Esophagus squamous epithelium (tissue), 5 donors: ENCODE measurements around the gene TTC3. TPM values are rescaled to one million over a fixed set of nuclear protein-coding genes. Genes with fewer than 3 reads are reported as not detected.

Source experiments
- DNase-seq: peaks from one replicate; lab custom pipeline; 2025; lab: John Stamatoyannopoulos, UW
- H3K27ac ChIP-seq, 4 donors: fragments of 200-600 bp; sonication (generic); one replicate each; pipeline ENCODE4 v1.5.1; 2016 to 2019; ENCODE audit warnings: mild to moderate bottlenecking in 1 of 4
- H3K27me3 ChIP-seq, 4 donors: fragments of 200-600 bp; sonication (generic); 1 replicate in 3 of 4; 2 replicates in 1 of 4; pipeline versions ENCODE4 v1.5.1 to v1.6.0; 2017 to 2021; ENCODE audit warnings: antibody characterized with exemption in 1 of 4
- H3K36me3 ChIP-seq, 3 donors: fragments of 200-600 bp; sonication (generic); one replicate each; pipeline ENCODE4 v1.5.1; 2016 to 2019
- H3K4me1 ChIP-seq, 3 donors: fragments of 200-600 bp; sonication (generic); one replicate each; pipeline ENCODE4 v1.5.1; 2017 to 2019
- H3K4me3 ChIP-seq, 4 donors: fragments of 200-600 bp; sonication (generic); 1 replicate in 3 of 4; 2 replicates in 1 of 4; pipeline ENCODE4 v1.5.1; 2016 to 2019; ENCODE audit warnings: mild to moderate bottlenecking in 2 of 4, moderate library complexity in 1 of 4
- H3K9me3 ChIP-seq, 3 donors: fragments of 200-600 bp; sonication (generic); one replicate each; pipeline ENCODE4 v1.5.1; 2016 to 2019
- CTCF ChIP-seq, 6 experiments: fragments of 450-650 bp in 4 of 6; fragments of 200-600 bp in 2 of 6; sonication (generic) in 2 of 6; IDR thresholded peaks; one replicate each; pipeline ENCODE4 v1.5.1; 2016 to 2019; ENCODE audit warnings: antibody characterized with exemption in 6 of 6, mild to moderate bottlenecking in 4 of 6, moderate library complexity in 4 of 6
- POLR2A ChIP-seq, 4 donors: fragments of 450-650 bp; IDR thresholded peaks; one replicate each; pipeline ENCODE4 v1.6.1; 2017; ENCODE audit warnings: antibody characterized with exemption in 4 of 4, mild to moderate bottlenecking in 4 of 4, moderate library complexity in 3 of 4
- WGBS, 2 donors: methylation state at CpG; one replicate each; pipeline ENCODE4 v1.1.5; 2018; 5-methylcytosine and 5-hydroxymethylcytosine counted together
- intact Hi-C: fragments of 100-400 bp; cut with DNase I; formaldehyde crosslinking; loops from one replicate; pipeline ENCODE4 v1.15.0; 2022
- total RNA-seq, 4 donors: library from RNA; depleted of rRNA; stranded (reverse); fragments of >200 nt; gene quantifications; one replicate each; pipeline ENCODE4 v1.1.0, GENCODE V29; 2016
- donor health status: DM: yes; HTN: yes; CAD: no.

Gene TTC3
- total RNA-seq, 4 donors from 2014 or later = 41.2 to 80.1 (median 64.1) TPM

GRCh38 chr21:37155186-37155585 lies 82.1 kb downstream of the TTC3 start:
- H3K27ac ChIP-seq = no peak overlapping the region
- WGBS, 2 donors = 78 to 80% methylated on average over 3 of the region's 3 CpGs
- H3K27me3 ChIP-seq = no peaks in the 10 kb centered on the region
- intact Hi-C loops = no loop called here
- no peak for DNase-seq
- no peak for TF ChIP-seq POLR2A (IDR thresholded peaks at IDR 0.05)
- TF ChIP-seq CTCF (IDR thresholded peaks at IDR 0.05) = no peak
- H3K4me3 ChIP-seq = no peak overlapping the region
- H3K36me3 ChIP-seq = peaks cover 3 to 96% (median 5%) of the 10 kb centered on the region in 3 donors
- H3K9me3 ChIP-seq = no peaks in the 10 kb centered on the region
- H3K4me1 ChIP-seq = no peaks in the 10 kb centered on the region

GRCh38 chr21:37157938-37158337 lies 84.9 kb downstream of the TTC3 start:
- intact Hi-C loops = no loop called here
- TF ChIP-seq POLR2A (IDR thresholded peaks at IDR 0.05) (no peak), CTCF (IDR thresholded peaks at IDR 0.05) (no peak)
- Histone ChIP-seq H3K4me1 (no peaks in the 10 kb centered on the region), H3K9me3 (no peaks in the 10 kb centered on the region), H3K27me3 (no peaks in the 10 kb centered on the region), H3K4me3 (no peak overlapping the region), H3K36me3 (peaks cover 5 to 96% (median 7%) of the 10 kb centered on the region in 3 donors), H3K27ac (no peak overlapping the region)
- 81 to 83% methylated on average over 3 of the region's 3 CpGs for WGBS, 2 donors
- no peak for DNase-seq

GRCh38 chr21:37159053-37159776 lies 86.2 kb downstream of the TTC3 start:
- 68 to 83% methylated on average over 8 of the region's 8 CpGs for WGBS, 2 donors
- Histone ChIP-seq H3K27ac (no peak overlapping the region), H3K4me1 (no peaks in the 10 kb centered on the region), H3K36me3 (peaks cover 0 to 96% (median 11%) of the 10 kb centered on the region in 3 donors), H3K9me3 (no peaks in the 10 kb centered on the region), H3K4me3 (no peak overlapping the region), H3K27me3 (no peaks in the 10 kb centered on the region)
- intact Hi-C loops = no loop called here
- no peak for DNase-seq
- TF ChIP-seq POLR2A (IDR thresholded peaks at IDR 0.05) (no peak), CTCF (IDR thresholded peaks at IDR 0.05) (no peak)

GRCh38 chr21:37159949-37160348 lies 86.9 kb downstream of the TTC3 start:
- Histone ChIP-seq H3K9me3 (no peaks in the 10 kb centered on the region), H3K27ac (no peak overlapping the region), H3K4me1 (no peaks in the 10 kb centered on the region), H3K27me3 (no peaks in the 10 kb centered on the region), H3K36me3 (peaks cover 0 to 96% (median 11%) of the 10 kb centered on the region in 3 donors), H3K4me3 (no peak overlapping the region)
- 61 to 76% methylated on average over 1 of the region's 1 CpG for WGBS, 2 donors
- DNase-seq = no peak
- intact Hi-C loops = no loop called here
- TF ChIP-seq CTCF (IDR thresholded peaks at IDR 0.05) (no peak), POLR2A (IDR thresholded peaks at IDR 0.05) (no peak)

GRCh38 chr21:37164742-37165141 lies 91.7 kb downstream of the TTC3 start:
- Histone ChIP-seq H3K4me1 (no peaks in the 10 kb centered on the region), H3K4me3 (no peak overlapping the region), H3K27ac (no peak overlapping the region), H3K36me3 (peaks cover 0 to 92% (median 17%) of the 10 kb centered on the region in 3 donors), H3K9me3 (no peaks in the 10 kb centered on the region), H3K27me3 (no peaks in the 10 kb centered on the region)
- intact Hi-C loops = no loop called here
- DNase-seq = no peak
- TF ChIP-seq POLR2A (IDR thresholded peaks at IDR 0.05) (no peak), CTCF (IDR thresholded peaks at IDR 0.05) (no peak)
